AG09319 (cell line): ENCODE results near the gene DENND4A.
A peak's percentile ranks its signal among the peaks of the same experiment; 100 is the strongest.

Experiments
- DNase-seq: peaks from one replicate; pipeline ENCODE4 v3.0.0-alpha.2; 2010; ENCODE audit warnings: low read depth; ENCODE audit errors: extremely low read depth
- CTCF ChIP-seq: IDR thresholded peaks from 2 replicates; pipeline ENCODE4 v1.5.1; 2011; ENCODE audit warnings: low read depth, mild to moderate bottlenecking, inconsistent platforms, low read length, moderate library complexity

DENND4A gene

GRCh38 chr15:65792138-65792987, at the start of gene DENND4A:
DENND4A (minus strand) TSS chr15:65792293; CDS start chr15:65756450, 35,843 bp downstream.
- DNase-seq, result peak; percentile 94
- TF ChIP-seq CTCF, result no peak

- no peak for DNase-seq
- no peak for TF ChIP-seq CTCF
These were observed 49.2 kb upstream of the DENND4A start for GRCh38 chr15:65841121-65841930.

- DNase-seq, result no peak
- TF ChIP-seq CTCF, result no peak
These were observed 47.9 kb upstream of the DENND4A start for GRCh38 chr15:65839985-65840384.

GRCh38 chr15:65839354-65839901, 47.3 kb upstream of the DENND4A start:
- DNase-seq, result no peak

GRCh38 chr15:65837301-65838294, 45.5 kb upstream of the DENND4A start:
- DNase-seq, result no peak
- TF ChIP-seq CTCF, result no peak

More at GRCh38 chr15:65839354-65839901, 47.3 kb upstream of the DENND4A start:
- TF ChIP-seq CTCF, result no peak

GRCh38 chr15:65836665-65837064, 44.6 kb upstream of the DENND4A start:
- no peak for DNase-seq
- no peak for TF ChIP-seq CTCF
